Smooth muscle cell (in vitro differentiated cells): ENCODE results near the gene SNHG17. TPM values are rescaled to one million over a fixed set of nuclear protein-coding genes. Genes with fewer than 3 reads are reported as not detected.

Source experiments
- DNase-seq: peaks from one replicate; lab custom pipeline; 2025; ENCODE audit not compliant: unreplicated experiment; lab: John Stamatoyannopoulos, UW
- H2AFZ ChIP-seq: fragments of 200-600 bp; sonication (generic); 2 replicates; pipeline ENCODE4 v1.6.0; 2016; ENCODE audit warnings: antibody characterized with exemption, low read depth, mild to moderate bottlenecking
- H3F3A ChIP-seq: fragments of 200-600 bp; sonication (generic); 2 replicates; pipeline ENCODE4 v1.6.0; 2017; ENCODE audit warnings: antibody characterized with exemption, low read depth
- H3K27ac ChIP-seq: fragments of 200-600 bp; sonication (generic); 2 replicates; pipeline ENCODE4 v1.5.1; 2016; ENCODE audit warnings: low read depth, mild to moderate bottlenecking
- H3K27me3 ChIP-seq: fragments of 200-600 bp; sonication (generic); 2 replicates; pipeline ENCODE4 v1.6.1; 2016; ENCODE audit warnings: low read depth, mild to moderate bottlenecking
- H3K36me3 ChIP-seq: fragments of 200-600 bp; sonication (generic); 2 replicates; pipeline ENCODE4 v1.5.1; 2016; ENCODE audit warnings: low read depth
- H3K4me1 ChIP-seq: fragments of 200-600 bp; sonication (generic); 2 replicates; pipeline ENCODE4 v1.5.1; 2016; ENCODE audit warnings: low read depth
- H3K4me2 ChIP-seq: fragments of 200-600 bp; sonication (generic); 2 replicates; pipeline ENCODE4 v1.6.0; 2016; ENCODE audit warnings: mild to moderate bottlenecking
- H3K4me3 ChIP-seq: fragments of 200-600 bp; sonication (generic); 2 replicates; pipeline ENCODE4 v1.5.1; 2016; ENCODE audit warnings: mild to moderate bottlenecking
- H3K79me2 ChIP-seq: fragments of 200-600 bp; sonication (generic); 2 replicates; pipeline ENCODE4 v1.6.0; 2016; ENCODE audit warnings: low read depth, mild to moderate bottlenecking
- H3K9ac ChIP-seq: fragments of 200-600 bp; sonication (generic); 2 replicates; pipeline ENCODE4 v1.6.0; 2016; ENCODE audit warnings: low read depth
- H3K9me3 ChIP-seq: fragments of 200-600 bp; sonication (generic); replicated peaks from 2 replicates; pipeline ENCODE4 v1.5.1; 2016; ENCODE audit warnings: low read depth
- H4K20me1 ChIP-seq: fragments of 200-600 bp; sonication (generic); 2 replicates; pipeline ENCODE4 v1.6.0; 2016; ENCODE audit warnings: low read depth
- CTCF ChIP-seq: fragments of 200-600 bp; sonication (generic); IDR thresholded peaks from 2 replicates; pipeline ENCODE4 v1.5.1; 2017; ENCODE audit warnings: borderline replicate concordance, mild to moderate bottlenecking, antibody characterized with exemption; ENCODE audit not compliant: insufficient read depth, poor library complexity, severe bottlenecking
- WGBS: methylation state at CpG from one replicate; pipeline ENCODE4 v1.1.7; 2016; ENCODE audit warnings: low lambda C conversion rate; 5-methylcytosine and 5-hydroxymethylcytosine counted together
- polyA plus RNA-seq: library from polyadenylated mRNA; unstranded; fragments of >200 nt; fragmentation: Nextera tagmentation; extraction: Ambion mirVana; gene quantifications from 2 replicates; pipeline ENCODE4 v1.2.1, GENCODE V29; 2016
- small RNA-seq: library from RNA; depleted of rRNA; stranded (forward); fragments of <200 nt; gene quantifications from one replicate; pipeline ENCODE3, GENCODE V24; 2014
- total RNA-seq: library from RNA; depleted of rRNA; stranded (reverse); fragments of >200 nt; gene quantifications from 2 replicates; pipeline ENCODE4 v1.2.3, GENCODE V29; 2014

The SNHG17 gene
- total and polyA plus RNA-seq, 2 experiments from 2014 or later = 5.5 to 19.6 TPM

GRCh38 chr20:38373231-38373867, 61.8 kb downstream of the SNHG17 start:
- H3K4me1 ChIP-seq = no peaks in the 10 kb centered on the region
- H4K20me1 ChIP-seq = no peaks in the 10 kb centered on the region
- no peak overlapping the region for H3K4me3 ChIP-seq
- H3K9me3 ChIP-seq = no peaks in the 10 kb centered on the region
- no peak for DNase-seq
- H3K27me3 ChIP-seq = no peaks in the 10 kb centered on the region
- 56% methylated on average over 7 of the region's 7 CpGs for WGBS
- H3K27ac ChIP-seq = no peak overlapping the region
- no peak overlapping the region for H2AFZ ChIP-seq
- H3K9ac ChIP-seq = no peak overlapping the region
- H3F3A ChIP-seq = no peaks in the 10 kb centered on the region
- H3K4me2 ChIP-seq = no peak overlapping the region
- no peak for TF ChIP-seq CTCF
- H3K79me2 ChIP-seq = no peaks in the 10 kb centered on the region
- no peaks in the 10 kb centered on the region for H3K36me3 ChIP-seq

- Histone ChIP-seq H3F3A (no peaks in the 10 kb centered on the region), H3K4me3 (no peak overlapping the region), H3K79me2 (no peaks in the 10 kb centered on the region), H4K20me1 (no peaks in the 10 kb centered on the region), H2AFZ (no peak overlapping the region), H3K9me3 (no peaks in the 10 kb centered on the region), H3K36me3 (no peaks in the 10 kb centered on the region), H3K9ac (no peak overlapping the region), H3K27ac (no peak overlapping the region), H3K27me3 (no peaks in the 10 kb centered on the region), H3K4me1 (no peaks in the 10 kb centered on the region), H3K4me2 (no peak overlapping the region)
- 87% methylated on average over 5 of the region's 5 CpGs for WGBS
- no peak for DNase-seq
- no peak for TF ChIP-seq CTCF
Observed at GRCh38 chr20:38372806-38373205, 62.3 kb downstream of the SNHG17 start.

Small RNAs within 50 kb of the gene (small RNA-seq; reads per million reads assigned to genes)
- gene RF00056 (not detected), gene SNORA60 (34.2 reads per million, percentile 94 among the genes with 10 or more reads in this experiment), gene SNORA71A (16.0 reads per million, percentile 86 among the genes with 10 or more reads in this experiment), gene SNORA71B (30.9 reads per million, percentile 93 among the genes with 10 or more reads in this experiment), gene SNORA71C (12.6 reads per million, percentile 82 among the genes with 10 or more reads in this experiment), gene SNORA71D (742 reads per million, percentile 100 among the genes with 10 or more reads in this experiment), gene SNORA71E (not detected)

Other genes starting within 250 kb of the SNHG17 start
- 0.09 TPM in 1 of 2 replicates, not detected in the other for gene KIAA1755, start 174.6 kb downstream of the SNHG17 start, total RNA-seq
- 0.17 TPM in 1 of 2 replicates, not detected in the other for gene KIAA1755, start 174.6 kb downstream of the SNHG17 start, polyA plus RNA-seq
- gene BPI, start 131.2 kb downstream of the SNHG17 start, total RNA-seq = not detected in 2 replicates
- gene BPI, start 131.2 kb downstream of the SNHG17 start, polyA plus RNA-seq = not detected in 2 replicates
- gene LBP, start 88.8 kb downstream of the SNHG17 start, total RNA-seq = not detected in 2 replicates
- gene LBP, start 88.8 kb downstream of the SNHG17 start, polyA plus RNA-seq = not detected in 2 replicates
- 33.3 and 43.2 TPM in 2 replicates for gene RALGAPB, start 37.5 kb upstream of the SNHG17 start, total RNA-seq
- gene RALGAPB, start 37.5 kb upstream of the SNHG17 start, polyA plus RNA-seq = 8.9 and 11.4 TPM in 2 replicates
- gene ADIG, start 145.9 kb upstream of the SNHG17 start, total RNA-seq = not detected in 2 replicates
- gene ADIG, start 145.9 kb upstream of the SNHG17 start, polyA plus RNA-seq = not detected in 2 replicates
- 0.22 TPM in 2 replicates for gene ARHGAP40, start 166.5 kb upstream of the SNHG17 start, total RNA-seq
- 1.1 TPM in 1 of 2 replicates, not detected in the other for gene ARHGAP40, start 166.5 kb upstream of the SNHG17 start, polyA plus RNA-seq